Measurements from ENCODE around the gene MBNL2.

MBNL2 gene

DNA sequence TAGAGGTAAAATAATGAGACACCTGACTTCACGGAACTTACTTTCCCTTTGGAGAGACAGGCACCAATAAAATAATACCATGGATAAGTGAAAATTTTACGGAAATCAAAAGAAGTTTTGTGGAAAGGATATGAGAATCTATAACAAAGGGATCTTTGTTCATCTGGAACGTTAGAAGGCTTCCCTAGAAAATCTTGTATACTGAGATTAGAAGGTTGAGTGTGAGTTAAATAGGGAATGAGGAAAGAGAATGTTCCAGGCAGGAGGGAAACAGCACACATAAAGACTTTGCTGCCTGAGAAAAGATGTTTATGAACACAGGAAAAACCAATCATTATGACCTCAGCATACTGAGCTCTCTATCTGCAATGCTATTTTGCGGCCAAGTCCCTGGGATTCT is 192.3 kb downstream of the MBNL2 start:
- Histone ChIP-seq H3K9ac (ENCODE audit: low read length) (no peak overlapping the region), H3K36me3 (replicated peaks; ENCODE audit: low read depth, low read length) (no peaks in the 10 kb centered on the region), H3K9me3 (ENCODE audit: insufficient read depth, low read length) (no peaks in the 10 kb centered on the region), H4K20me1 (ENCODE audit: insufficient read depth, low read length) (no peaks in the 10 kb centered on the region), H3K4me1 (ENCODE audit: low read length) (no peaks in the 10 kb centered on the region), H2AFZ (ENCODE audit: low read depth, low read length) (no peak overlapping the region), H3K79me2 (ENCODE audit: low read length) (no peaks in the 10 kb centered on the region), H3K4me2 (ENCODE audit: low read length) (no peak overlapping the region), H3K4me3 (ENCODE audit: low read length) (no peak overlapping the region), H3K27me3 (ENCODE audit: low read depth, low read length) (no peaks in the 10 kb centered on the region), H3K27ac (ENCODE audit: low read length) (no peak overlapping the region)
- TF ChIP-seq, protein P1, sequence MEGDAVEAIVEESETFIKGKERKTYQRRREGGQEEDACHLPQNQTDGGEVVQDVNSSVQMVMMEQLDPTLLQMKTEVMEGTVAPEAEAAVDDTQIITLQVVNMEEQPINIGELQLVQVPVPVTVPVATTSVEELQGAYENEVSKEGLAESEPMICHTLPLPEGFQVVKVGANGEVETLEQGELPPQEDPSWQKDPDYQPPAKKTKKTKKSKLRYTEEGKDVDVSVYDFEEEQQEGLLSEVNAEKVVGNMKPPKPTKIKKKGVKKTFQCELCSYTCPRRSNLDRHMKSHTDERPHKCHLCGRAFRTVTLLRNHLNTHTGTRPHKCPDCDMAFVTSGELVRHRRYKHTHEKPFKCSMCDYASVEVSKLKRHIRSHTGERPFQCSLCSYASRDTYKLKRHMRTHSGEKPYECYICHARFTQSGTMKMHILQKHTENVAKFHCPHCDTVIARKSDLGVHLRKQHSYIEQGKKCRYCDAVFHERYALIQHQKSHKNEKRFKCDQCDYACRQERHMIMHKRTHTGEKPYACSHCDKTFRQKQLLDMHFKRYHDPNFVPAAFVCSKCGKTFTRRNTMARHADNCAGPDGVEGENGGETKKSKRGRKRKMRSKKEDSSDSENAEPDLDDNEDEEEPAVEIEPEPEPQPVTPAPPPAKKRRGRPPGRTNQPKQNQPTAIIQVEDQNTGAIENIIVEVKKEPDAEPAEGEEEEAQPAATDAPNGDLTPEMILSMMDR (IDR thresholded peaks at IDR 0.05; ENCODE audit: low read depth, low read length): no peak
- no peak for TF ChIP-seq EZH2phosphoT487 (IDR thresholded peaks at IDR 0.05; ENCODE audit: low read depth)

DNA sequence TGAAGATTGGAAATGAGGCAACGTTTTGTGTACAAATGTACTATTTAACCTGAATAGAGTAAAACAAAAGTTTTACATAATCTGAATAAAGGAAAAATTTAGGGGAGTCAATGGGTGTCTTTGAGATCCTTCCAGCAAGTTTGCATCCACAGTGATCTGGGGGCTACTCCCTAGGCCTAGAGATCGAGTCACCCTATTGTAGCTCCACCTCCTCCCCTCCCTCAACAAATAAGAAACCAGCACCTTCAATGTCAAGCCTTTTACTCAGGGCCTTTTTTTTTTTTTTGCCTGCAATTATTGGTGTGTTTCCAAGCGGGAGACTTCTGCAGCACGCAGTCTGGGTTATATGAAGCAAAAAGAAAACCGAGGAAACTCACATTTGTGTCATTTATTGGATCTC is 195.6 kb downstream of the MBNL2 start:
- H3K9me3 ChIP-seq (ENCODE audit: insufficient read depth, low read length): no peaks in the 10 kb centered on the region
- TF ChIP-seq EZH2phosphoT487 (IDR thresholded peaks at IDR 0.05; ENCODE audit: low read depth): no peak
- TF ChIP-seq, protein P1 (IDR thresholded peaks at IDR 0.05; ENCODE audit: low read depth, low read length): no peak
- no peaks in the 10 kb centered on the region for H3K4me1 ChIP-seq (ENCODE audit: low read length)
- no peaks in the 10 kb centered on the region for H4K20me1 ChIP-seq (ENCODE audit: insufficient read depth, low read length)
- no peak overlapping the region for H3K27ac ChIP-seq (ENCODE audit: low read length)
- no peaks in the 10 kb centered on the region for H3K36me3 ChIP-seq (replicated peaks; ENCODE audit: low read depth, low read length)
- H3K4me3 ChIP-seq (ENCODE audit: low read length): no peak overlapping the region
- H2AFZ ChIP-seq (ENCODE audit: low read depth, low read length): no peak overlapping the region
- no peak overlapping the region for H3K4me2 ChIP-seq (ENCODE audit: low read length)
- no peak overlapping the region for H3K9ac ChIP-seq (ENCODE audit: low read length)
- H3K27me3 ChIP-seq (ENCODE audit: low read depth, low read length): no peaks in the 10 kb centered on the region
- H3K79me2 ChIP-seq (ENCODE audit: low read length): no peaks in the 10 kb centered on the region

DNA sequence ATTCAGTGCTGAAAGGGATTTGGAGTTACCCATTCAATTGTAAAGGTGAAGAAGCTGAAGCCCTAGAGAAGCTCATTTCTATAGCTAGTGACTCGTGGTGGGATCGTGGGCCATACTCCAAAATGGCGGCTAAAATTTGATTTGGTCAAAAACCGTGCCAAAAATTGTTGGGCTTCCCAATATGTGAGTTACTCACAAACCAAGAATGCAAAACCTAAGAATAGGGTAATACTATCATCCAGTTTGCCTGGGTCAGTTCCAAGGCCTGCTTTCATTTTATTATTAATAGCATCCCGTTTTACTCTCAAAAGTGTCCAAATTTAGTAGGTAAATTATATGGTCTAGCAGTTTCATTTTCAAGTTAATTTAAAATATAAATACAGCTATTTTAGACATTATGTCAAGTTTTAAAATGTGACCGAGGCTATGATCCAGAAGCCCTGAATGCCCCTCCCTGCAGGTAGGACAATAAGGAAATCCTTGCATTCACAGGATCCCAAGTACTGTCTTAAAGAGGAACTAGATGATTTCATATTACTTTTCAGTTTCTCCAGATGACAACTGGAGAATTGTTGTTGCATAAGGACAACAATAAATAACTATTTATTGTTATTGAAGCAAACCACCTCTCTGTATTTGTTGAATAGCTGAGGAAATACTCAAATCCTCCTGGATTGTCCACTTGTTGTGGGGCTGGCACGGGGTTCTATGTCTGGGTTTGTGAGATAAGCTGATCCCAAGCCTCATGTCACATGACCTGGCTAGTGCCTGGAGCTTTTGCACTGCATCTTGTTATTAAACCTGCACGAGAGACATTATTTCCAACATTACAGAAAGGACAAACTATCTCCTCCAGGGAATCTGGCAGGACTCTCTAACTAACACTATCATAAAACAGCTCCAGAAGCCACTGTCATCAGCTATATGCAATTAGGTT is 200.3 kb downstream of the MBNL2 start:
- Histone ChIP-seq H2AFZ (ENCODE audit: low read depth, low read length) (no peak overlapping the region), H3K9me3 (ENCODE audit: insufficient read depth, low read length) (no peaks in the 10 kb centered on the region), H3K9ac (ENCODE audit: low read length) (no peak overlapping the region), H3K4me2 (ENCODE audit: low read length) (no peak overlapping the region), H3K79me2 (ENCODE audit: low read length) (no peaks in the 10 kb centered on the region), H3K4me3 (ENCODE audit: low read length) (no peak overlapping the region), H3K27me3 (ENCODE audit: low read depth, low read length) (no peaks in the 10 kb centered on the region), H3K27ac (ENCODE audit: low read length) (no peak overlapping the region), H3K4me1 (ENCODE audit: low read length) (no peaks in the 10 kb centered on the region), H3K36me3 (replicated peaks; ENCODE audit: low read depth, low read length) (no peaks in the 10 kb centered on the region), H4K20me1 (ENCODE audit: insufficient read depth, low read length) (no peaks in the 10 kb centered on the region)
- TF ChIP-seq, protein P1 (IDR thresholded peaks at IDR 0.05; ENCODE audit: low read depth, low read length): no peak

DNA sequence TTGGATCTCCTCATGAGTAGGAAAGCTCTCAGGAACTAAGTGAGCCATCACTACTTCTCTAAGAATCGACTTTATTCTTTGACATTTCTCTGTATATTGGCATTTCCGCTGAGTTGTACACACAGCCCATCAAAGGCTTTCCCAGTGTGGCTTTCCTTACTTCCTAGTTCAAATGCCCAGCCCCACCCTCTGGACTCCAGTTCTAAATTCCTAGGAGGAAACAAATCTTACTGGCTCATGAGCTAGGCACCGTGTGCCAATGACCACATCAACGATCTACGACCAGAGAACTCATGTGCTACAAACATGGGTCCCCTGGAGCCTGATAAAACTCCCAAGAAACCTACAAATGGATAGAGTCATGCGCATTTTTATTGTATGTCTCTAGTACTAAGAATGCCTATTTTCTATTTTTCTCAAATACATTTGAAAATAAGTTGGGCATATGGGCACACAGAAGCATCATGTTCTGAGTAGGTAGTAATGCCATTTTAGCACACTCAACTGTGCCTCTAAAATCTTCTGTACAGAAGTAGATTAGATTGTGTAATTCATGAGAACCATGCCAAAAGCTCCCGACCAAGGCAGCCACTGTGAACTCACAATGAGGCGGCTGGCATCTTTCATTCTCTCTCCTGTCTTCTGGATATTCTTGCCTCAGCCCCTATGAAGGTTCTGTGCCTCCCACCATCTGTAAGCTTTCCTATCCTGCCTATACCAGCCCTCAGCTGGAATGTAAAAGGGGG is 201.3 kb downstream of the MBNL2 start:
- Histone ChIP-seq H3K27ac (ENCODE audit: low read length) (no peak overlapping the region), H3K27me3 (ENCODE audit: low read depth, low read length) (no peaks in the 10 kb centered on the region), H3K36me3 (replicated peaks; ENCODE audit: low read depth, low read length) (no peaks in the 10 kb centered on the region), H3K4me2 (ENCODE audit: low read length) (no peak overlapping the region), H3K9me3 (ENCODE audit: insufficient read depth, low read length) (no peaks in the 10 kb centered on the region), H3K79me2 (ENCODE audit: low read length) (no peaks in the 10 kb centered on the region), H3K4me1 (ENCODE audit: low read length) (no peaks in the 10 kb centered on the region), H3K4me3 (ENCODE audit: low read length) (no peak overlapping the region), H4K20me1 (ENCODE audit: insufficient read depth, low read length) (no peaks in the 10 kb centered on the region), H2AFZ (ENCODE audit: low read depth, low read length) (no peak overlapping the region), H3K9ac (ENCODE audit: low read length) (no peak overlapping the region)
- TF ChIP-seq, protein P1 (IDR thresholded peaks at IDR 0.05; ENCODE audit: low read depth, low read length): no peak
- TF ChIP-seq EZH2phosphoT487 (IDR thresholded peaks at IDR 0.05; ENCODE audit: low read depth): no peak
